GM12801 (cell line): Measurements from ENCODE around the gene SLC34A2.

Experiments used
- CTCF ChIP-seq: IDR thresholded peaks from one replicate; pipeline ENCODE4 v1.5.1; 2011; ENCODE audit warnings: control low read depth; ENCODE audit not compliant: insufficient read length; ENCODE audit errors: extremely low read depth

SLC34A2 gene

GRCh38 chr4:25677157-25677556 is 21.5 kb downstream of the SLC34A2 start:
- no peak for TF ChIP-seq CTCF

- TF ChIP-seq CTCF, result no peak
These were observed 22.3 kb downstream of the SLC34A2 start for GRCh38 chr4:25677943-25678342.

- TF ChIP-seq CTCF, result no peak
These were observed 32.1 kb downstream of the SLC34A2 start for GRCh38 chr4:25687773-25688172.

GRCh38 chr4:25694466-25694865 is 38.8 kb downstream of the SLC34A2 start:
- TF ChIP-seq CTCF, result no peak

GRCh38 chr4:25696409-25696808 is 40.8 kb downstream of the SLC34A2 start:
- no peak for TF ChIP-seq CTCF

- TF ChIP-seq CTCF, result no peak
These were observed 41.9 kb downstream of the SLC34A2 start for GRCh38 chr4:25697516-25697915.

GRCh38 chr4:25700661-25701060 is 45.0 kb downstream of the SLC34A2 start:
- no peak for TF ChIP-seq CTCF

- TF ChIP-seq CTCF, result no peak
These were observed 47.2 kb downstream of the SLC34A2 start for GRCh38 chr4:25702848-25703247.
